NB4 (cell line): ENCODE results near the gene ABLIM2.
A peak's percentile ranks its signal among the peaks of the same experiment; 100 is the strongest.

Experiments
- DNase-seq: peaks from one replicate; pipeline ENCODE4 v3.0.0; 2010; ENCODE audit warnings: low read depth
- H3K4me3 ChIP-seq: one replicate; pipeline ENCODE4 v1.5.1; 2011; ENCODE audit warnings: mild to moderate bottlenecking, low read depth, low read length, moderate library complexity
- CTCF ChIP-seq: IDR thresholded peaks from one replicate; pipeline ENCODE4 v1.5.1; 2012; ENCODE audit warnings: low read depth, low read length
- MAX ChIP-seq: IDR thresholded peaks from 2 replicates; pipeline ENCODE4 v1.6.1; 2011; ENCODE audit warnings: low read depth, low read length
- MYC ChIP-seq: IDR thresholded peaks from 2 replicates; pipeline ENCODE4 v1.6.1; 2011; ENCODE audit warnings: low read depth, low read length
- POLR2A ChIP-seq: IDR thresholded peaks from 2 replicates; pipeline ENCODE4 v1.6.1; 2011; ENCODE audit warnings: mild to moderate bottlenecking; ENCODE audit not compliant: insufficient read length; ENCODE audit errors: extremely low read depth

Gene ABLIM2

GRCh38 chr4:8195431-8195830 lies 36.8 kb upstream of the ABLIM2 start:
- no peak for TF ChIP-seq MYC
- no peak for TF ChIP-seq POLR2A
- no peak for TF ChIP-seq CTCF
- TF ChIP-seq MAX, result no peak
- DNase-seq, result no peak

GRCh38 chr4:8194306-8195242 lies 36.0 kb upstream of the ABLIM2 start:
- H3K4me3 ChIP-seq, result no peak overlapping the region
- no peak for DNase-seq
- TF ChIP-seq POLR2A (no peak), MAX (no peak), MYC (no peak), CTCF (no peak)

More at GRCh38 chr4:8195431-8195830, 36.8 kb upstream of the ABLIM2 start:
- H3K4me3 ChIP-seq, result no peak overlapping the region

- TF ChIP-seq MAX, result no peak
- peak; percentile 6 for TF ChIP-seq CTCF
- no peak for TF ChIP-seq MYC
- no peak for TF ChIP-seq POLR2A
- peak; percentile 63 for DNase-seq
- H3K4me3 ChIP-seq, result no peak overlapping the region
Measured at GRCh38 chr4:8192748-8193738, 34.4 kb upstream of the ABLIM2 start.

- H3K4me3 ChIP-seq, result no peak overlapping the region
- TF ChIP-seq POLR2A (no peak), CTCF (no peak), MYC (no peak), MAX (no peak)
- peak; percentile 92 for DNase-seq
Measured at GRCh38 chr4:8191136-8191747, 32.6 kb upstream of the ABLIM2 start.
